Measurements from ENCODE around the gene GP1BA.

DNA sequence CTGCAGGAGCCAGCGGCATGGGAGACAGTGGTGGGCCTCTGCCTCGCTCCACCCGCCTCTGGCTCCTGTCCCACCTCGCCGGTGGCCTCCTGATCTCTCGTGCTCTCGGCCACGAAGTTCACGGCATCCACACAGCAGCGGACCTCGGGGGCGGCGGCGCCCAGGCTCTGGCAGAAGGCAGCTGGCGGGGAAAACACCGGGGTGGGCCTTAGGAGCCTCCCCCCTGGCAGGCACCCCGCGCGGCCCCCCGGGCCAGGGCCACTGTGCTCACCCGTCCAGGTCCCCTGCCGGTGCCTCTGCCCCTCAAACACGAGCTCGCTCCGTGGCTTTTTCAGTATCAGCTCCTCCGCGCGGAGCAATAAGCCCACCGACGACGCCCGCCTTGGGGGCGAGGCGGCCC is 33.1 kb upstream of the GP1BA start:
- TF ChIP-seq, protein P1, sequence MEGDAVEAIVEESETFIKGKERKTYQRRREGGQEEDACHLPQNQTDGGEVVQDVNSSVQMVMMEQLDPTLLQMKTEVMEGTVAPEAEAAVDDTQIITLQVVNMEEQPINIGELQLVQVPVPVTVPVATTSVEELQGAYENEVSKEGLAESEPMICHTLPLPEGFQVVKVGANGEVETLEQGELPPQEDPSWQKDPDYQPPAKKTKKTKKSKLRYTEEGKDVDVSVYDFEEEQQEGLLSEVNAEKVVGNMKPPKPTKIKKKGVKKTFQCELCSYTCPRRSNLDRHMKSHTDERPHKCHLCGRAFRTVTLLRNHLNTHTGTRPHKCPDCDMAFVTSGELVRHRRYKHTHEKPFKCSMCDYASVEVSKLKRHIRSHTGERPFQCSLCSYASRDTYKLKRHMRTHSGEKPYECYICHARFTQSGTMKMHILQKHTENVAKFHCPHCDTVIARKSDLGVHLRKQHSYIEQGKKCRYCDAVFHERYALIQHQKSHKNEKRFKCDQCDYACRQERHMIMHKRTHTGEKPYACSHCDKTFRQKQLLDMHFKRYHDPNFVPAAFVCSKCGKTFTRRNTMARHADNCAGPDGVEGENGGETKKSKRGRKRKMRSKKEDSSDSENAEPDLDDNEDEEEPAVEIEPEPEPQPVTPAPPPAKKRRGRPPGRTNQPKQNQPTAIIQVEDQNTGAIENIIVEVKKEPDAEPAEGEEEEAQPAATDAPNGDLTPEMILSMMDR (conservative IDR thresholded peaks at IDR 0.05) = no peak
- no peak for TF ChIP-seq EZH2 (IDR thresholded peaks at IDR 0.05; ENCODE audit: low read depth)
